Endothelial cell of umbilical vein (primary cell): ENCODE data around the gene TNNI3K. TPM values are rescaled to one million over a fixed set of nuclear protein-coding genes. Genes with fewer than 3 reads are reported as not detected.

Experiments used
- BruUV-seq: library from RNA; stranded (reverse); fragments of 400-500 nt; replicated peaks from 2 replicates; lab custom pipeline; 2021; lab: Mats Ljungman, UMichigan
- CTCF ChIA-PET: fragments of 300-600, 350-600 bp; sonication (Branson Sonifier 250); formaldehyde crosslinking; loops from one replicate; lab custom pipeline; 2021; ENCODE audit warnings: antibody characterized with exemption, inconsistent platforms; lab: Charles Lee
- POLR2A ChIA-PET: fragments of 300-600, 350-600 bp; sonication (Branson Sonifier 250); formaldehyde crosslinking; loops from one replicate; lab custom pipeline; 2021; ENCODE audit warnings: antibody characterized with exemption, inconsistent platforms; lab: Charles Lee
- DNase-seq: peaks from one replicate; pipeline ENCODE4 v3.0.0-alpha.2; 2011; ENCODE audit warnings: low read depth, low spot score
- FAIRE-seq: peaks from 2 replicates; lab custom pipeline; 2011; peaks lifted over from hg19 to GRCh38; lab: Jason Lieb, UNC
- H2AFZ ChIP-seq: 2 replicates; pipeline ENCODE4 v1.6.0; 2012; ENCODE audit warnings: low read depth, low read length, control low read depth, inconsistent platforms
- H3K27ac ChIP-seq: 2 replicates; pipeline ENCODE4 v1.5.1; 2011; ENCODE audit warnings: low read depth, mild to moderate bottlenecking, control low read depth, low read length, moderate library complexity; ENCODE audit not compliant: insufficient read depth
- H3K27me3 ChIP-seq, 2 experiments: 2 replicates each; pipeline versions ENCODE4 v1.6.0 to v1.6.1; 2011; ENCODE audit warnings: low read length in 2 of 2, mixed read lengths in 1 of 2; ENCODE audit not compliant: control insufficient read depth in 2 of 2, insufficient read depth in 2 of 2
- H3K36me3 ChIP-seq, 2 experiments: 2 replicates in 1 of 2; 3 replicates in 1 of 2; pipeline ENCODE4 v1.5.1; 2011; ENCODE audit warnings: low read length in 2 of 2, mild to moderate bottlenecking in 1 of 2, moderate library complexity in 1 of 2; ENCODE audit not compliant: control insufficient read depth in 2 of 2, insufficient read depth in 2 of 2; ENCODE audit errors: extremely low read depth in 1 of 2
- H3K4me1 ChIP-seq: 3 replicates; pipeline ENCODE4 v1.5.1; 2011; ENCODE audit warnings: mild to moderate bottlenecking, low read length; ENCODE audit not compliant: control insufficient read depth, insufficient read depth; ENCODE audit errors: extremely low read depth
- H3K4me2 ChIP-seq: 2 replicates; pipeline ENCODE4 v1.6.1; 2011; ENCODE audit warnings: low read length, control low read depth, mixed read lengths; ENCODE audit not compliant: insufficient read depth
- H3K4me3 ChIP-seq, 3 experiments: fragments of 200-600 bp in 1 of 3; sonication (generic), shearing (Covaris generic) in 1 of 3; replicated peaks in 1 of 3; 2 replicates each; pipeline ENCODE4 v1.5.1; 2011 to 2016; ENCODE audit warnings: control low read depth in 3 of 3, low read length in 3 of 3, mild to moderate bottlenecking in 2 of 3, inconsistent platforms in 1 of 3, low read depth in 1 of 3, moderate library complexity in 1 of 3; ENCODE audit not compliant: insufficient read depth in 1 of 3
- H3K79me2 ChIP-seq: 2 replicates; pipeline ENCODE4 v1.6.0; 2012; ENCODE audit warnings: low read length, inconsistent platforms; ENCODE audit not compliant: control insufficient read depth, insufficient read depth
- H3K9ac ChIP-seq: replicated peaks from 2 replicates; pipeline ENCODE3; 2011; ENCODE audit warnings: low read length, control low read depth; ENCODE audit not compliant: insufficient read depth; ENCODE audit errors: extremely low read depth
- H3K9me1 ChIP-seq: replicated peaks from 3 replicates; pipeline ENCODE4 v1.6.0; 2011; ENCODE audit warnings: mild to moderate bottlenecking, low read length; ENCODE audit not compliant: control insufficient read depth, insufficient read depth; ENCODE audit errors: extremely low read depth
- H3K9me3 ChIP-seq: replicated peaks from 2 replicates; pipeline ENCODE4 v1.5.1; 2012; ENCODE audit warnings: low read length, inconsistent platforms; ENCODE audit not compliant: control insufficient read depth, insufficient read depth
- H4K20me1 ChIP-seq: replicated peaks from 2 replicates; pipeline ENCODE3; 2011; ENCODE audit warnings: mild to moderate bottlenecking, low read length; ENCODE audit not compliant: control insufficient read depth, insufficient read depth; ENCODE audit errors: extremely low read depth
- CTCF ChIP-seq, 2 donors: IDR thresholded peaks; 1 replicate in 1 of 2; 2 replicates in 1 of 2; pipeline ENCODE4 v1.5.1; 2011; ENCODE audit warnings: low read length in 2 of 2, mild to moderate bottlenecking in 2 of 2, moderate library complexity in 2 of 2, control low read depth in 1 of 2, inconsistent platforms in 1 of 2, low read depth in 1 of 2; ENCODE audit not compliant: insufficient read depth in 1 of 2; ENCODE audit errors: extremely low read depth in 1 of 2
- EZH2 ChIP-seq: IDR thresholded peaks from 2 replicates; pipeline ENCODE4 v1.6.1; 2012; ENCODE audit warnings: borderline replicate concordance, low read depth, mild to moderate bottlenecking, moderate library complexity, low read length, inconsistent platforms; ENCODE audit not compliant: severe bottlenecking
- FOS ChIP-seq: IDR thresholded peaks from 2 replicates; pipeline ENCODE4 v1.6.1; 2011; ENCODE audit warnings: mild to moderate bottlenecking, low read length, moderate library complexity, borderline replicate concordance; ENCODE audit not compliant: insufficient read depth
- GATA2 ChIP-seq: IDR thresholded peaks from 2 replicates; pipeline ENCODE4 v1.7.0; 2011; ENCODE audit warnings: low read depth, mild to moderate bottlenecking, moderate library complexity, mixed read lengths, low read length; ENCODE audit not compliant: insufficient read length, insufficient read depth
- JUN ChIP-seq: IDR thresholded peaks from 2 replicates; pipeline ENCODE4 v1.6.1; 2011; ENCODE audit warnings: borderline replicate concordance, low read depth; ENCODE audit not compliant: insufficient read length, insufficient read depth
- MAX ChIP-seq: IDR thresholded peaks from 2 replicates; pipeline ENCODE4 v1.6.1; 2011; ENCODE audit not compliant: insufficient read depth, insufficient read length
- MYC ChIP-seq: IDR thresholded peaks from one replicate; pipeline ENCODE4 v1.6.1; 2011; ENCODE audit warnings: mild to moderate bottlenecking, low read depth, low read length
- POLR2A ChIP-seq: IDR thresholded peaks from 2 replicates; pipeline ENCODE4 v1.6.1; 2012; ENCODE audit warnings: low read depth, mild to moderate bottlenecking, control low read depth, low read length
- POLR2AphosphoS5 ChIP-seq: IDR thresholded peaks from 2 replicates; pipeline ENCODE4 v1.6.1; 2012; ENCODE audit warnings: low read depth, mild to moderate bottlenecking, control low read depth, low read length, moderate library complexity; ENCODE audit not compliant: insufficient read depth
- dilution Hi-C: fragments of 300-500 bp; cut with MboI; formaldehyde crosslinking; loops from one replicate; pipeline ENCODE4 v1.15.0; 2019; ENCODE audit warnings: low sequenced_read_pairs; ENCODE audit not compliant: extremely low pct_ligation_motif_present
- intact Hi-C: fragments of 100-400 bp; cut with micrococcal nuclease; formaldehyde crosslinking; loops from one replicate; pipeline ENCODE4 v1.10.0; 2022
- polyA plus RNA-seq, 4 experiments: library from polyadenylated mRNA; depleted of rRNA in 3 of 4; stranded (reverse) in 3 of 4; unstranded in 1 of 4; fragments of >200 nt; gene quantifications; 2 replicates each; pipeline versions ENCODE4 v1.2.1 to v1.2.3, GENCODE V29; 2011 to 2012; ENCODE audit warnings: missing spikeins in 1 of 4
- total RNA-seq: library from RNA; stranded (reverse); gene quantifications from 2 replicates; pipeline ENCODE4 v1.2.3, GENCODE V29; 2021

Gene TNNI3K
- total and polyA plus RNA-seq, 2 donors (not counting 3 experiments of a cell fraction or from before 2014, with no cell fraction given) = 0.69 TPM; not detected in 1

GRCh38 chr1:74323937-74324473 is 88.8 kb downstream of the TNNI3K start:
- no peak overlapping the region for H3K4me3 ChIP-seq
- ChIA-PET CTCF (no interaction called here), POLR2A (no interaction called here)
- dilution Hi-C loops = no loop called here
- no peaks in the 10 kb centered on the region for H3K4me1 ChIP-seq
- H3K4me2 ChIP-seq = no peak overlapping the region
- no peak overlapping the region for H3K9ac ChIP-seq
- H3K9me1 ChIP-seq = no peaks in the 10 kb centered on the region
- no peaks in the 10 kb centered on the region for H3K36me3 ChIP-seq
- DNase-seq (peak; percentile 8), FAIRE-seq (no peak)
- intact Hi-C loops = no loop called here
- no peaks in the 10 kb centered on the region for H4K20me1 ChIP-seq
- H3K27me3 ChIP-seq = no peaks in the 10 kb centered on the region
- H3K27ac ChIP-seq = no peak overlapping the region
- no peaks in the 10 kb centered on the region for H3K9me3 ChIP-seq
- BruUV-seq = no TSS peak
- no peak overlapping the region for H2AFZ ChIP-seq
- H3K79me2 ChIP-seq = no peaks in the 10 kb centered on the region
- TF ChIP-seq JUN (no peak), POLR2A (no peak), MAX (no peak), POLR2AphosphoS5 (no peak), GATA2 (no peak), CTCF (IDR thresholded peaks at IDR 0.05; ENCODE audit: extremely low read depth in 1 of 2, insufficient read depth in 1 of 2, low read depth in 1 of 2, low read length in 2 of 2) (no peak), MYC (no peak), EZH2 (no peak), FOS (no peak)
